Keratinocyte (primary cell): ENCODE data around the gene MSL3B.
A peak's percentile ranks its signal among the peaks of the same experiment; 100 is the strongest.

Experiments
- DNase-seq: peaks from one replicate; pipeline ENCODE4 v3.0.0-alpha.2; 2011; ENCODE audit warnings: low read depth, missing footprints, low spot score
- FAIRE-seq: peaks from 2 replicates; lab custom pipeline; 2011; peaks lifted over from hg19 to GRCh38; lab: Jason Lieb, UNC
- H2AFZ ChIP-seq: 2 replicates; pipeline ENCODE4 v1.6.0; 2012; ENCODE audit warnings: low read length, control low read depth, inconsistent platforms; ENCODE audit not compliant: control insufficient read depth
- H3K27ac ChIP-seq: 2 replicates; pipeline ENCODE4 v1.5.1; 2011; ENCODE audit warnings: low read length; ENCODE audit not compliant: control insufficient read depth, insufficient read depth
- H3K27me3 ChIP-seq: 3 replicates; pipeline ENCODE4 v1.6.0; 2011; ENCODE audit warnings: low read length; ENCODE audit not compliant: control insufficient read depth, insufficient read depth; ENCODE audit errors: extremely low read depth
- H3K36me3 ChIP-seq, 2 experiments: 2 replicates in 1 of 2; 3 replicates in 1 of 2; pipeline ENCODE4 v1.5.1; 2011; ENCODE audit warnings: low read length in 2 of 2, mild to moderate bottlenecking in 1 of 2; ENCODE audit not compliant: control insufficient read depth in 2 of 2, insufficient read depth in 2 of 2; ENCODE audit errors: extremely low read depth in 1 of 2
- H3K4me1 ChIP-seq: 3 replicates; pipeline ENCODE4 v1.5.1; 2011; ENCODE audit warnings: low read length; ENCODE audit not compliant: control insufficient read depth, insufficient read depth; ENCODE audit errors: extremely low read depth
- H3K4me2 ChIP-seq: 3 replicates; pipeline ENCODE4 v1.6.0; 2011; ENCODE audit warnings: low read depth, low read length; ENCODE audit not compliant: control insufficient read depth, insufficient read depth; ENCODE audit errors: extremely low read depth
- H3K4me3 ChIP-seq, 3 experiments: fragments of 200-600 bp in 1 of 3; sonication (generic) in 1 of 3; 2 replicates in 2 of 3; 3 replicates in 1 of 3; pipeline ENCODE4 v1.5.1; 2011 to 2016; ENCODE audit warnings: low read length in 3 of 3, mild to moderate bottlenecking in 3 of 3, control low read depth in 2 of 3, inconsistent platforms in 1 of 3, low read depth in 1 of 3, mixed read lengths in 1 of 3, mixed run types in 1 of 3, moderate library complexity in 1 of 3; ENCODE audit not compliant: control insufficient read depth in 2 of 3, insufficient read depth in 2 of 3; ENCODE audit errors: extremely low read depth in 1 of 3
- H3K79me2 ChIP-seq: 2 replicates; pipeline ENCODE4 v1.6.0; 2012; ENCODE audit warnings: low read length; ENCODE audit not compliant: control insufficient read depth, insufficient read depth
- H3K9ac ChIP-seq: 3 replicates; pipeline ENCODE4 v1.6.0; 2011; ENCODE audit warnings: low read length; ENCODE audit not compliant: control insufficient read depth, insufficient read depth; ENCODE audit errors: extremely low read depth
- H3K9me1 ChIP-seq: 3 replicates; pipeline ENCODE4 v1.6.0; 2011; ENCODE audit warnings: low read length; ENCODE audit not compliant: control insufficient read depth, insufficient read depth; ENCODE audit errors: extremely low read depth
- H3K9me3 ChIP-seq: 2 replicates; pipeline ENCODE4 v1.5.1; 2012; ENCODE audit warnings: low read depth, low read length; ENCODE audit not compliant: control insufficient read depth
- H4K20me1 ChIP-seq: 3 replicates; pipeline ENCODE4 v1.6.0; 2011; ENCODE audit warnings: low read length; ENCODE audit not compliant: control insufficient read depth, insufficient read depth; ENCODE audit errors: extremely low read depth
- EZH2 ChIP-seq: IDR thresholded peaks from one replicate; pipeline ENCODE4 v1.6.1; 2012; ENCODE audit warnings: inconsistent platforms, mild to moderate bottlenecking, low read length, moderate library complexity
- dilution Hi-C: fragments of 300-500 bp; cut with MboI; formaldehyde crosslinking; loops from one replicate; pipeline ENCODE4 v1.7.0; 2020; ENCODE audit warnings: low sequenced_read_pairs; ENCODE audit not compliant: extremely low pct_ligation_motif_present
- TF ChIP-seq, protein P1 (sequence below), 3 experiments: IDR thresholded peaks in 1 of 3; conservative IDR thresholded peaks in 1 of 3; optimal IDR thresholded peaks in 1 of 3; 2 replicates in 2 of 3; 3 replicates in 1 of 3; pipeline versions ENCODE3 to v1.5.1; 2011; ENCODE audit warnings: low read length in 3 of 3, mild to moderate bottlenecking in 3 of 3, moderate library complexity in 2 of 3, control low read depth in 1 of 3, inconsistent platforms in 1 of 3; ENCODE audit not compliant: insufficient read depth in 2 of 3; ENCODE audit errors: extremely low read depth in 1 of 3

MSL3B gene

DNA sequence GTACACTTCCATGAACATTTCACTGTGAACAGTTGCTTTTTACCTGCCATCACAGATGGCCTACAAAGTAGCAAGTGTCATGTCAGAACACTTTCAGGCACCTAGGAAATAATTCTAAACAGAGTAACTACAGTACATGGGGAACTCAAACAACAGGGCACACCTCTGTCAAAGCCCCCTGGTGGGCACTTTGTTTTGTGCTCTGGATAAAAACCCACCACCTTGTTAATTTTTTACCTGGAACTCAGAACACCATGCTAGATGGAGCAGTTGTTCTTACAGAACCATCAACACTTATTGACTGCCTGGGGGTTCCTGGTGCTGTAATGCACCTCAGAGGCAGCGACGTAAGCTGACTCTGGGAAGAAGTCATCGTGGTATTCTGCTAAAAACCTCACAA is 2.3 kb downstream of the MSL3B start:
- H3K9me1 ChIP-seq, result no peaks in the 10 kb centered on the region
- no peak overlapping the region for H3K4me2 ChIP-seq
- dilution Hi-C loops, result no loop called here
- H3K79me2 ChIP-seq, result no peaks in the 10 kb centered on the region
- no peak for TF ChIP-seq EZH2
- TF ChIP-seq, protein P1, sequence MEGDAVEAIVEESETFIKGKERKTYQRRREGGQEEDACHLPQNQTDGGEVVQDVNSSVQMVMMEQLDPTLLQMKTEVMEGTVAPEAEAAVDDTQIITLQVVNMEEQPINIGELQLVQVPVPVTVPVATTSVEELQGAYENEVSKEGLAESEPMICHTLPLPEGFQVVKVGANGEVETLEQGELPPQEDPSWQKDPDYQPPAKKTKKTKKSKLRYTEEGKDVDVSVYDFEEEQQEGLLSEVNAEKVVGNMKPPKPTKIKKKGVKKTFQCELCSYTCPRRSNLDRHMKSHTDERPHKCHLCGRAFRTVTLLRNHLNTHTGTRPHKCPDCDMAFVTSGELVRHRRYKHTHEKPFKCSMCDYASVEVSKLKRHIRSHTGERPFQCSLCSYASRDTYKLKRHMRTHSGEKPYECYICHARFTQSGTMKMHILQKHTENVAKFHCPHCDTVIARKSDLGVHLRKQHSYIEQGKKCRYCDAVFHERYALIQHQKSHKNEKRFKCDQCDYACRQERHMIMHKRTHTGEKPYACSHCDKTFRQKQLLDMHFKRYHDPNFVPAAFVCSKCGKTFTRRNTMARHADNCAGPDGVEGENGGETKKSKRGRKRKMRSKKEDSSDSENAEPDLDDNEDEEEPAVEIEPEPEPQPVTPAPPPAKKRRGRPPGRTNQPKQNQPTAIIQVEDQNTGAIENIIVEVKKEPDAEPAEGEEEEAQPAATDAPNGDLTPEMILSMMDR (optimal IDR thresholded peaks at IDR 0.05 in 1 of 3, IDR thresholded peaks at IDR 0.05 in 1 of 3, conservative IDR thresholded peaks at IDR 0.05 in 1 of 3; ENCODE audit: extremely low read depth in 1 of 3, insufficient read depth in 2 of 3, low read length in 3 of 3), result peak in 2 of 3 experiments; percentile 9 to 23
- H3K9ac ChIP-seq, result no peak overlapping the region
- no peaks in the 10 kb centered on the region for H3K9me3 ChIP-seq
- no peak overlapping the region for H2AFZ ChIP-seq
- no peaks in the 10 kb centered on the region for H3K27me3 ChIP-seq
- H3K27ac ChIP-seq, result no peak overlapping the region
- H3K4me1 ChIP-seq, result no peaks in the 10 kb centered on the region
- no peak overlapping the region for H3K4me3 ChIP-seq
- DNase-seq (no peak), FAIRE-seq (no peak)
- H3K36me3 ChIP-seq, result peaks cover 3 to 5% of the 10 kb centered on the region in 2 experiments
- no peaks in the 10 kb centered on the region for H4K20me1 ChIP-seq

DNA sequence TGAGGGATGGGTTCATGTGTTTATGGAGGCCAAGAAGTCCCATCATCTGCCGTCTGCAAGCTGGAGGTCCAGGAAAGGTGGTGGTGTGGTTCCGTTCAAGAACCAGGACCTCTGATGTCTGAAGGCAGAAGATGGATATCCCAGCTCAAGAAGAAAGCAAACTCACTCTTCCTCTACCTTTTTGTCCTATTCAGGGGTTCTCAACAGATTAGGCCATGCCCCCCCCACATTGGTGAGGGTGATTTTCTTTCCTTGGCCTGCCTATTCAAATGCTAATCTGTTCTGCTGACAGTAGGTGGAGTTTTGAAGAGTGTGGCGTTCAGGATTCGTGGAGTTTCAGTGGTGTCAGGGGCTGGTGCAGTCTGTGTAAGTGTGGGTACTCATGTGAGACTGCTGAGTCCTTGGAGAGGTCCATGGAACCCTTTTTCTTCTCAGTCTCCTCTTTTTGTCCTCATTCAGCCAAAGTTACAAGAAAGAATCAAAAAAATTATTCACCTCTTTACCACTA is 5.9 kb downstream of the MSL3B start:
- no peak for TF ChIP-seq EZH2
- TF ChIP-seq, protein P1 (optimal IDR thresholded peaks at IDR 0.05 in 1 of 3, IDR thresholded peaks at IDR 0.05 in 1 of 3, conservative IDR thresholded peaks at IDR 0.05 in 1 of 3; ENCODE audit: extremely low read depth in 1 of 3, insufficient read depth in 2 of 3, low read length in 3 of 3), result no peak
- Histone ChIP-seq H3K4me2 (no peak overlapping the region), H3K4me1 (no peaks in the 10 kb centered on the region), H3K9ac (no peak overlapping the region), H3K36me3 (peaks cover 3 to 5% of the 10 kb centered on the region in 2 experiments), H2AFZ (no peak overlapping the region), H3K9me3 (no peaks in the 10 kb centered on the region), H3K79me2 (no peaks in the 10 kb centered on the region), H3K27me3 (no peaks in the 10 kb centered on the region), H3K27ac (no peak overlapping the region), H3K4me3 (no peak overlapping the region), H3K9me1 (no peaks in the 10 kb centered on the region), H4K20me1 (no peaks in the 10 kb centered on the region)
- dilution Hi-C loops, result no loop called here
- FAIRE-seq (no peak), DNase-seq (no peak)
